SK-N-SH (cell line): ENCODE data around the gene DNAJB12. TPM values are rescaled to one million over a fixed set of nuclear protein-coding genes. Genes with fewer than 3 reads are reported as not detected.

Source experiments
- CTCF ChIA-PET: fragments of 300-600, 350-600 bp; formaldehyde crosslinking; extraction: SDS; loops from one replicate; lab custom pipeline; 2021; lab: Yijun Ruan, JAX
- POLR2A ChIA-PET: fragments of 350-600 bp; sonication (Branson Sonifier 250); formaldehyde crosslinking; extraction: SDS; loops from one replicate; lab custom pipeline; 2020; ENCODE audit warnings: antibody characterized with exemption, inconsistent platforms; lab: Yijun Ruan, JAX
- DNase-seq: peaks from one replicate; pipeline ENCODE4 v3.0.0; 2012
- H2AFZ ChIP-seq: fragments of 200-600 bp; sonication (generic); 2 replicates; pipeline ENCODE4 v1.8.1; 2016; ENCODE audit warnings: antibody characterized with exemption, mild to moderate bottlenecking, low read depth
- H3F3A ChIP-seq: fragments of 200-600 bp; sonication (generic); replicated peaks from 2 replicates; pipeline ENCODE3; 2016; ENCODE audit warnings: antibody characterized with exemption, mild to moderate bottlenecking; ENCODE audit not compliant: insufficient read depth
- H3K27ac ChIP-seq, 2 experiments: fragments of 200-500 bp in 1 of 2; fragments of 200-600 bp in 1 of 2; sonication (Bioruptor generic) in 1 of 2; sonication (generic), shearing (Covaris generic) in 1 of 2; 2 replicates each; pipeline versions ENCODE4 v1.5.1 to v1.6.1; 2014 to 2016; ENCODE audit warnings: low read depth in 2 of 2, inconsistent platforms in 1 of 2, low read length in 1 of 2, mild to moderate bottlenecking in 1 of 2, mixed read lengths in 1 of 2
- H3K27me3 ChIP-seq: fragments of 200-600 bp; sonication (generic), shearing (Covaris generic); 2 replicates; pipeline ENCODE4 v1.6.1; 2016; ENCODE audit warnings: mixed run types; ENCODE audit not compliant: insufficient read depth
- H3K36me3 ChIP-seq, 2 experiments: fragments of 200-500 bp in 1 of 2; fragments of 200-600 bp in 1 of 2; sonication (Bioruptor generic) in 1 of 2; sonication (generic) in 1 of 2; replicated peaks in 1 of 2; 2 replicates each; pipeline versions ENCODE3 to v1.5.1; 2014 to 2016; ENCODE audit warnings: low read length in 1 of 2, mild to moderate bottlenecking in 1 of 2; ENCODE audit not compliant: insufficient read depth in 2 of 2, control insufficient read depth in 1 of 2
- H3K4me1 ChIP-seq, 2 experiments: fragments of 200-500 bp in 1 of 2; fragments of 200-600 bp in 1 of 2; sonication (Bioruptor generic) in 1 of 2; sonication (generic), shearing (Covaris generic) in 1 of 2; 2 replicates each; pipeline versions ENCODE4 v1.5.1 to v1.6.1; 2014 to 2016; ENCODE audit warnings: low read depth in 1 of 2, low read length in 1 of 2, mixed run types in 1 of 2; ENCODE audit not compliant: insufficient read depth in 2 of 2, control insufficient read depth in 1 of 2
- H3K4me2 ChIP-seq: fragments of 200-600 bp; sonication (generic), shearing (Covaris generic); 2 replicates; pipeline ENCODE4 v1.6.1; 2017; ENCODE audit warnings: mixed run types
- H3K4me3 ChIP-seq, 2 experiments: fragments of 200-500 bp in 1 of 2; fragments of 200-600 bp in 1 of 2; sonication (Bioruptor generic) in 1 of 2; sonication (generic), shearing (Covaris generic) in 1 of 2; 2 replicates each; pipeline versions ENCODE4 v1.5.1 to v1.8.1; 2014 to 2016; ENCODE audit warnings: low read depth in 2 of 2, inconsistent platforms in 1 of 2, low read length in 1 of 2, mild to moderate bottlenecking in 1 of 2, mixed read lengths in 1 of 2, moderate library complexity in 1 of 2
- H3K79me2 ChIP-seq: fragments of 200-600 bp; sonication (generic); 2 replicates; pipeline ENCODE4 v1.8.1; 2017; ENCODE audit warnings: mild to moderate bottlenecking; ENCODE audit not compliant: insufficient read depth
- H3K9ac ChIP-seq: fragments of 200-600 bp; sonication (generic); 2 replicates; pipeline ENCODE4 v1.6.1; 2017; ENCODE audit warnings: mixed run types
- H3K9me2 ChIP-seq: fragments of 200-600 bp; sonication (generic); 2 replicates; pipeline ENCODE4 v1.6.1; 2017; ENCODE audit warnings: mixed run types
- H3K9me3 ChIP-seq: fragments of 200-600 bp; sonication (generic); 2 replicates; pipeline ENCODE4 v1.6.1; 2017; ENCODE audit warnings: mixed run types, mild to moderate bottlenecking, moderate library complexity
- H4K20me1 ChIP-seq: fragments of 200-600 bp; sonication (generic); 2 replicates; pipeline ENCODE4 v1.6.1; 2017; ENCODE audit warnings: mild to moderate bottlenecking, mixed run types; ENCODE audit not compliant: insufficient read depth
- CTCF ChIP-seq: fragments of 200-600 bp; sonication (generic); IDR thresholded peaks from 2 replicates; pipeline ENCODE4 v1.6.1; 2017; ENCODE audit warnings: antibody characterized with exemption, mild to moderate bottlenecking, moderate library complexity
- ELF1 ChIP-seq: IDR thresholded peaks from 2 replicates; pipeline ENCODE4 v1.4.0; 2012
- EP300 ChIP-seq, 2 experiments: IDR thresholded peaks; 2 replicates each; pipeline versions ENCODE4 v1.4.0 to v1.6.1; 2012; ENCODE audit warnings: borderline replicate concordance in 1 of 2, low read depth in 1 of 2, low read length in 1 of 2
- EZH2phosphoT487 ChIP-seq: fragments of 200-600 bp; sonication (generic); IDR thresholded peaks from 2 replicates; pipeline ENCODE4 v1.6.1; 2017; ENCODE audit warnings: low read depth, mixed run types, mild to moderate bottlenecking, antibody characterized with exemption, moderate library complexity, borderline replicate concordance
- FOSL2 ChIP-seq: IDR thresholded peaks from 2 replicates; pipeline ENCODE4 v1.4.0; 2012; ENCODE audit warnings: low read depth, mild to moderate bottlenecking, moderate library complexity, borderline replicate concordance
- FOXJ3 ChIP-seq: sonication (generic); formaldehyde crosslinking; IDR thresholded peaks from 2 replicates; pipeline ENCODE4 v1.5.1; 2020; ENCODE audit warnings: mild to moderate bottlenecking, missing genetic modification reagents
- GABPA ChIP-seq: IDR thresholded peaks from 2 replicates; pipeline ENCODE4 v1.4.0; 2012; ENCODE audit warnings: low read depth, mild to moderate bottlenecking
- JUND ChIP-seq: IDR thresholded peaks from 2 replicates; pipeline ENCODE4 v1.4.0; 2012
- MAX ChIP-seq: IDR thresholded peaks from 2 replicates; pipeline ENCODE4 v1.4.0; 2012; ENCODE audit warnings: low read depth
- MEF2A ChIP-seq: IDR thresholded peaks from 2 replicates; pipeline ENCODE4 v1.4.0; 2012; ENCODE audit warnings: low read depth, borderline replicate concordance
- MXI1 ChIP-seq: IDR thresholded peaks from 2 replicates; pipeline ENCODE4 v1.6.1; 2012; ENCODE audit warnings: mild to moderate bottlenecking, low read depth, low read length, improper control_type of control experiment
- NFIC ChIP-seq: IDR thresholded peaks from 2 replicates; pipeline ENCODE4 v1.4.0; 2012; ENCODE audit warnings: borderline replicate concordance
- NRF1 ChIP-seq: IDR thresholded peaks from 2 replicates; pipeline ENCODE4 v1.6.1; 2012; ENCODE audit warnings: low read depth, mild to moderate bottlenecking, low read length
- RAD21 ChIP-seq: IDR thresholded peaks from 2 replicates; pipeline ENCODE4 v1.6.1; 2012; ENCODE audit warnings: mild to moderate bottlenecking, low read length
- RCOR1 ChIP-seq: fragments of 150-350 bp; IDR thresholded peaks from 2 replicates; pipeline ENCODE4 v1.6.1; 2017; ENCODE audit warnings: antibody characterized with exemption, low read length
- RFX5 ChIP-seq: IDR thresholded peaks from 2 replicates; pipeline ENCODE4 v1.6.1; 2012; ENCODE audit warnings: mild to moderate bottlenecking, improper control_type of control experiment, low read length
- TAF1 ChIP-seq: IDR thresholded peaks from 2 replicates; pipeline ENCODE4 v1.6.1; 2012; ENCODE audit warnings: low read depth, mild to moderate bottlenecking, low read length, moderate library complexity, borderline replicate concordance
- TEAD4 ChIP-seq: IDR thresholded peaks from 2 replicates; pipeline ENCODE4 v1.4.0; 2012; ENCODE audit warnings: mild to moderate bottlenecking, borderline replicate concordance; ENCODE audit not compliant: insufficient read depth
- USF2 ChIP-seq: fragments of 150-350 bp; IDR thresholded peaks from 2 replicates; pipeline ENCODE4 v1.6.1; 2017; ENCODE audit warnings: antibody characterized with exemption, low read length, low read depth, borderline replicate concordance
- YY1 ChIP-seq: IDR thresholded peaks from 2 replicates; pipeline ENCODE4 v1.4.0; 2012; ENCODE audit warnings: low read depth, mild to moderate bottlenecking
- WGBS: methylation state at CpG from one replicate; pipeline ENCODE4 v1.1.6; 2017; ENCODE audit warnings: low lambda C conversion rate; 5-methylcytosine and 5-hydroxymethylcytosine counted together
- polyA plus RNA-seq, 3 experiments: library from polyadenylated mRNA; depleted of rRNA; stranded (reverse); fragments of >200 nt; gene quantifications; 2 replicates each; pipeline ENCODE4 v1.2.3, GENCODE V29; 2012
- TF ChIP-seq, protein P1 (sequence below): fragments of 150-350 bp; IDR thresholded peaks from 2 replicates; pipeline ENCODE4 v1.6.1; 2016; ENCODE audit warnings: mild to moderate bottlenecking, low read depth, low read length
- TF ChIP-seq, protein P2 (sequence below): IDR thresholded peaks from 2 replicates; pipeline ENCODE4 v1.4.0; 2012; ENCODE audit warnings: low read depth, borderline replicate concordance
- TF ChIP-seq, protein P3 (sequence below): IDR thresholded peaks from 2 replicates; pipeline ENCODE4 v1.6.1; 2012; ENCODE audit warnings: mild to moderate bottlenecking, low read depth, low read length, moderate library complexity

The DNAJB12 gene
- polyA plus RNA-seq, 1 of the 3 experiments (the other 2 are of a cell fraction) = 25.8 TPM

GRCh38 chr10:72334825-72335393 lies 19.8 kb downstream of the DNAJB12 start:
- no peaks in the 10 kb centered on the region for H4K20me1 ChIP-seq
- CTCF ChIA-PET = interaction anchor here (1.0 to 14.0 kb wide), 13 partner anchors 7 to 291 kb away, joined by 3 to 198 read pairs (median 5); partner anchors contain the start of genes DDIT4 and DNAJB12
- 40% methylated on average over 9 of the region's 16 CpGs for WGBS
- H3K27ac ChIP-seq = peak overlapping the region; percentile 57 to 99; a peak in 3 of 4 replicates
- H3K36me3 ChIP-seq = peaks cover 28 to 30% of the 10 kb centered on the region in 2 experiments
- H2AFZ ChIP-seq = no peak overlapping the region
- H3K9me2 ChIP-seq = no peaks in the 10 kb centered on the region
- no peaks in the 10 kb centered on the region for H3K27me3 ChIP-seq
- POLR2A ChIA-PET = interaction anchor here (0.7 to 15.0 kb wide), 3 partner anchors 14 to 227 kb away, joined by 3 to 234 read pairs (median 18); partner anchors contain the start of gene DDIT4
- peaks cover 15 to 68% of the 10 kb centered on the region in 2 experiments for H3K4me1 ChIP-seq
- H3K4me3 ChIP-seq = no peak overlapping the region
- no peaks in the 10 kb centered on the region for H3K9me3 ChIP-seq
- DNase-seq = peak; percentile 56
- H3K9ac ChIP-seq = peak overlapping the region; percentile 1; the same call in 1 of the 2 replicates
- H3K79me2 ChIP-seq = no peaks in the 10 kb centered on the region
- peaks cover 16% of the 10 kb centered on the region for H3F3A ChIP-seq
- peak overlapping the region; percentile 35; the same call in 1 of the 2 replicates for H3K4me2 ChIP-seq
- TF ChIP-seq GABPA (no peak), YY1 (no peak), MEF2A (no peak), JUND (no peak), NRF1 (no peak), FOXJ3 (CRISPR knock-in tag) (0 out of 2 replicates have a peak, but pooled peaks have one; percentile 38), RAD21 (peak; percentile 31), EZH2phosphoT487 (no peak), MXI1 (no peak), RFX5 (no peak), TAF1 (no peak), EP300 (IDR thresholded peaks at IDR 0.05; ENCODE audit: borderline replicate concordance in 1 of 2, low read depth in 1 of 2, low read length in 1 of 2) (peak in 1 of 2 experiments; percentile 31; a peak in 1 of 4 replicates), CTCF (peak; percentile 16; the same call in 1 of the 2 replicates), FOSL2 (no peak), ELF1 (no peak), RCOR1 (peak; percentile 60; the same call in 1 of the 2 replicates), NFIC (peak; percentile 26; the same call in 1 of the 2 replicates), MAX (no peak), TEAD4 (no peak), USF2 (no peak)
- TF ChIP-seq, protein P1, sequence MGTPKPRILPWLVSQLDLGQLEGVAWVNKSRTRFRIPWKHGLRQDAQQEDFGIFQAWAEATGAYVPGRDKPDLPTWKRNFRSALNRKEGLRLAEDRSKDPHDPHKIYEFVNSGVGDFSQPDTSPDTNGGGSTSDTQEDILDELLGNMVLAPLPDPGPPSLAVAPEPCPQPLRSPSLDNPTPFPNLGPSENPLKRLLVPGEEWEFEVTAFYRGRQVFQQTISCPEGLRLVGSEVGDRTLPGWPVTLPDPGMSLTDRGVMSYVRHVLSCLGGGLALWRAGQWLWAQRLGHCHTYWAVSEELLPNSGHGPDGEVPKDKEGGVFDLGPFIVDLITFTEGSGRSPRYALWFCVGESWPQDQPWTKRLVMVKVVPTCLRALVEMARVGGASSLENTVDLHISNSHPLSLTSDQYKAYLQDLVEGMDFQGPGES = no peak
- TF ChIP-seq, protein P2, sequence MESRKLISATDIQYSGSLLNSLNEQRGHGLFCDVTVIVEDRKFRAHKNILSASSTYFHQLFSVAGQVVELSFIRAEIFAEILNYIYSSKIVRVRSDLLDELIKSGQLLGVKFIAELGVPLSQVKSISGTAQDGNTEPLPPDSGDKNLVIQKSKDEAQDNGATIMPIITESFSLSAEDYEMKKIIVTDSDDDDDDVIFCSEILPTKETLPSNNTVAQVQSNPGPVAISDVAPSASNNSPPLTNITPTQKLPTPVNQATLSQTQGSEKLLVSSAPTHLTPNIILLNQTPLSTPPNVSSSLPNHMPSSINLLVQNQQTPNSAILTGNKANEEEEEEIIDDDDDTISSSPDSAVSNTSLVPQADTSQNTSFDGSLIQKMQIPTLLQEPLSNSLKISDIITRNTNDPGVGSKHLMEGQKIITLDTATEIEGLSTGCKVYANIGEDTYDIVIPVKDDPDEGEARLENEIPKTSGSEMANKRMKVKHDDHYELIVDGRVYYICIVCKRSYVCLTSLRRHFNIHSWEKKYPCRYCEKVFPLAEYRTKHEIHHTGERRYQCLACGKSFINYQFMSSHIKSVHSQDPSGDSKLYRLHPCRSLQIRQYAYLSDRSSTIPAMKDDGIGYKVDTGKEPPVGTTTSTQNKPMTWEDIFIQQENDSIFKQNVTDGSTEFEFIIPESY = no peak
- TF ChIP-seq, protein P3, sequence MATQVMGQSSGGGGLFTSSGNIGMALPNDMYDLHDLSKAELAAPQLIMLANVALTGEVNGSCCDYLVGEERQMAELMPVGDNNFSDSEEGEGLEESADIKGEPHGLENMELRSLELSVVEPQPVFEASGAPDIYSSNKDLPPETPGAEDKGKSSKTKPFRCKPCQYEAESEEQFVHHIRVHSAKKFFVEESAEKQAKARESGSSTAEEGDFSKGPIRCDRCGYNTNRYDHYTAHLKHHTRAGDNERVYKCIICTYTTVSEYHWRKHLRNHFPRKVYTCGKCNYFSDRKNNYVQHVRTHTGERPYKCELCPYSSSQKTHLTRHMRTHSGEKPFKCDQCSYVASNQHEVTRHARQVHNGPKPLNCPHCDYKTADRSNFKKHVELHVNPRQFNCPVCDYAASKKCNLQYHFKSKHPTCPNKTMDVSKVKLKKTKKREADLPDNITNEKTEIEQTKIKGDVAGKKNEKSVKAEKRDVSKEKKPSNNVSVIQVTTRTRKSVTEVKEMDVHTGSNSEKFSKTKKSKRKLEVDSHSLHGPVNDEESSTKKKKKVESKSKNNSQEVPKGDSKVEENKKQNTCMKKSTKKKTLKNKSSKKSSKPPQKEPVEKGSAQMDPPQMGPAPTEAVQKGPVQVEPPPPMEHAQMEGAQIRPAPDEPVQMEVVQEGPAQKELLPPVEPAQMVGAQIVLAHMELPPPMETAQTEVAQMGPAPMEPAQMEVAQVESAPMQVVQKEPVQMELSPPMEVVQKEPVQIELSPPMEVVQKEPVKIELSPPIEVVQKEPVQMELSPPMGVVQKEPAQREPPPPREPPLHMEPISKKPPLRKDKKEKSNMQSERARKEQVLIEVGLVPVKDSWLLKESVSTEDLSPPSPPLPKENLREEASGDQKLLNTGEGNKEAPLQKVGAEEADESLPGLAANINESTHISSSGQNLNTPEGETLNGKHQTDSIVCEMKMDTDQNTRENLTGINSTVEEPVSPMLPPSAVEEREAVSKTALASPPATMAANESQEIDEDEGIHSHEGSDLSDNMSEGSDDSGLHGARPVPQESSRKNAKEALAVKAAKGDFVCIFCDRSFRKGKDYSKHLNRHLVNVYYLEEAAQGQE = no peak
